Activated T-cell treated with anti-CD3 and anti-CD28 coated beads for 1 hour (primary cell): ENCODE data around the gene ZNF777.
A peak's percentile ranks its signal among the peaks of the same experiment; 100 is the strongest.
"Not testable (repeated sequence)": the region's sequence is repeated elsewhere in the genome, so short reads cannot be mapped to it uniquely, and the experiment has no call there.

Source experiments
- DNase-seq: peaks from one replicate; pipeline ENCODE4 v3.0.0-alpha.2; 2020; ENCODE audit warnings: low read depth

The ZNF777 gene

GRCh38 chr7:149460493-149461277, at the start of gene ZNF777:
Gene ZNF777, minus strand, starts transcription at chr7:149461062. Its CDS starts 5,040 bp downstream, at chr7:149456022.
- DNase-seq = peak; percentile 66

GRCh38 chr7:149510248-149510647, 49.4 kb upstream of the ZNF777 start:
- no peak for DNase-seq

GRCh38 chr7:149509774-149510173, 48.9 kb upstream of the ZNF777 start:
- DNase-seq = no peak

- no peak for DNase-seq
These were observed 44.7 kb upstream of the ZNF777 start for GRCh38 chr7:149505551-149505950.

GRCh38 chr7:149501651-149502050, 40.8 kb upstream of the ZNF777 start:
- no peak for DNase-seq

- no peak for DNase-seq
These were observed 40.0 kb upstream of the ZNF777 start for GRCh38 chr7:149500910-149501309.

GRCh38 chr7:149500201-149500600, 39.3 kb upstream of the ZNF777 start:
- no peak for DNase-seq

GRCh38 chr7:149498811-149499210, 37.9 kb upstream of the ZNF777 start:
- DNase-seq = no peak

- DNase-seq = peak; percentile 67
These were observed 36.8 kb upstream of the ZNF777 start, which contains the start of gene ZNF746 for GRCh38 chr7:149497467-149498261. Gene ZNF746, minus strand, starts transcription at chr7:149497809. Its CDS starts 273 bp downstream, at chr7:149497536.

GRCh38 chr7:149496642-149497391, 36.0 kb upstream of the ZNF777 start:
- DNase-seq = peak; percentile 44

- DNase-seq = no peak
These were observed 35.2 kb upstream of the ZNF777 start for GRCh38 chr7:149495785-149496641.

GRCh38 chr7:149494738-149495368, 34.0 kb upstream of the ZNF777 start:
- no peak for DNase-seq

GRCh38 chr7:149493975-149494374, 33.1 kb upstream of the ZNF777 start:
- not testable (repeated sequence) for DNase-seq

- DNase-seq = no peak
These were observed 32.5 kb upstream of the ZNF777 start for GRCh38 chr7:149493366-149493765.

- DNase-seq = no peak
These were observed 29.4 kb upstream of the ZNF777 start for GRCh38 chr7:149490083-149490760.

- DNase-seq = no peak
These were observed 28.6 kb upstream of the ZNF777 start for GRCh38 chr7:149489391-149490024.

GRCh38 chr7:149479568-149479967, 18.7 kb upstream of the ZNF777 start:
- no peak for DNase-seq

GRCh38 chr7:149478754-149479153, 17.9 kb upstream of the ZNF777 start:
- DNase-seq = no peak

- no peak for DNase-seq
These were observed 16.9 kb upstream of the ZNF777 start for GRCh38 chr7:149477494-149478443.
